HCT116 (cell line): Measurements from ENCODE around the gene GALNT16.

Experiments
- ATF3 ChIP-seq: IDR thresholded peaks from 2 replicates; pipeline ENCODE4 v1.6.1; 2012
- CBX3 ChIP-seq: IDR thresholded peaks from 2 replicates; pipeline ENCODE4 v1.6.1; 2012; ENCODE audit warnings: low read depth
- CEBPB ChIP-seq: IDR thresholded peaks from 2 replicates; pipeline ENCODE4 v1.6.1; 2012; ENCODE audit warnings: low read depth
- CTCF ChIP-seq, 3 experiments: fragments of 200-600 bp in 1 of 3; sonication (generic) in 1 of 3; IDR thresholded peaks in 2 of 3; conservative IDR thresholded peaks in 1 of 3; 2 replicates each; pipeline ENCODE4 v1.5.1; 2012 to 2017; ENCODE audit warnings: low read depth in 2 of 3, low read length in 2 of 3, antibody characterized with exemption in 1 of 3, borderline replicate concordance in 1 of 3, control low read depth in 1 of 3, mild to moderate bottlenecking in 1 of 3, mixed read lengths in 1 of 3, mixed run types in 1 of 3, moderate library complexity in 1 of 3; ENCODE audit not compliant: insufficient read depth in 1 of 3
- EZH2 ChIP-seq: fragments of 200-600 bp; sonication (generic); IDR thresholded peaks from 2 replicates; pipeline ENCODE4 v1.6.1; 2017; ENCODE audit warnings: antibody characterized with exemption, mixed run types
- EZH2phosphoT487 ChIP-seq: fragments of 200-600 bp; IDR thresholded peaks from 2 replicates; pipeline ENCODE4 v1.6.1; 2018; ENCODE audit warnings: antibody characterized with exemption, borderline replicate concordance
- FOSL1 ChIP-seq: IDR thresholded peaks from 2 replicates; pipeline ENCODE4 v1.6.1; 2012; ENCODE audit warnings: low read depth
- MAX ChIP-seq: IDR thresholded peaks from 2 replicates; pipeline ENCODE4 v1.6.1; 2012
- POLR2A ChIP-seq: IDR thresholded peaks from 2 replicates; pipeline ENCODE4 v1.7.0; 2011; ENCODE audit warnings: borderline replicate concordance; ENCODE audit not compliant: insufficient read depth, insufficient read length; ENCODE audit errors: extremely low read depth
- RAD21 ChIP-seq: IDR thresholded peaks from 2 replicates; pipeline ENCODE4 v1.6.1; 2012; ENCODE audit warnings: low read depth, mild to moderate bottlenecking
- ZNF274 ChIP-seq: fragments of 200-500 bp; sonication (Bioruptor generic); IDR thresholded peaks from 2 replicates; pipeline ENCODE4 v1.6.1; 2014; ENCODE audit warnings: mild to moderate bottlenecking, low read depth, low read length, inconsistent platforms

GRCh38 chr14:69404478-69404877 is 144.5 kb downstream of the GALNT16 start:
- TF ChIP-seq EZH2phosphoT487: no peak
- TF ChIP-seq CTCF (IDR thresholded peaks at IDR 0.05 in 2 of 3, conservative IDR thresholded peaks at IDR 0.05 in 1 of 3; ENCODE audit: borderline replicate concordance in 1 of 3, insufficient read depth in 1 of 3, low read depth in 2 of 3, low read length in 2 of 3): no peak
- no peak for TF ChIP-seq CBX3
- no peak for TF ChIP-seq EZH2
- no peak for TF ChIP-seq POLR2A
- TF ChIP-seq ATF3: no peak
- no peak for TF ChIP-seq ZNF274
- TF ChIP-seq FOSL1: no peak
- TF ChIP-seq CEBPB: no peak
- TF ChIP-seq MAX: no peak
- no peak for TF ChIP-seq RAD21
